DMS153 treated with DMSO at 0.1 percent for 48 hours (cell line): ENCODE data around the gene USH2A.
A peak's percentile ranks its signal among the peaks of the same experiment; 100 is the strongest.

Experiments
- DNase-seq: peaks from one replicate; lab custom pipeline; 2025; ENCODE audit not compliant: unreplicated experiment; lab: John Stamatoyannopoulos, UW

The USH2A gene

GRCh38 chr1:216303690-216304089 lies 119.6 kb downstream of the USH2A start:
- DNase-seq = no peak

GRCh38 chr1:216293683-216294082 lies 129.6 kb downstream of the USH2A start:
- no peak for DNase-seq

- DNase-seq = no peak
Observed at GRCh38 chr1:216290074-216290473, 133.2 kb downstream of the USH2A start.

GRCh38 chr1:216285052-216285451 lies 138.2 kb downstream of the USH2A start:
- DNase-seq = no peak

GRCh38 chr1:216281757-216282156 lies 141.5 kb downstream of the USH2A start:
- no peak for DNase-seq

GRCh38 chr1:216270086-216270773 lies 153.0 kb downstream of the USH2A start:
- DNase-seq = no peak

- DNase-seq = no peak
Observed at GRCh38 chr1:216261631-216262030, 161.6 kb downstream of the USH2A start.

GRCh38 chr1:216258856-216259255 lies 164.4 kb downstream of the USH2A start:
- no peak for DNase-seq

- DNase-seq = no peak
Observed at GRCh38 chr1:216258386-216258785, 164.9 kb downstream of the USH2A start.

GRCh38 chr1:216250861-216251260 lies 172.4 kb downstream of the USH2A start:
- no peak for DNase-seq

- DNase-seq = no peak
Observed at GRCh38 chr1:216248628-216249027, 174.6 kb downstream of the USH2A start.

GRCh38 chr1:216247937-216248336 lies 175.3 kb downstream of the USH2A start:
- no peak for DNase-seq

GRCh38 chr1:216246577-216247203 lies 176.6 kb downstream of the USH2A start:
- no peak for DNase-seq

GRCh38 chr1:216238844-216239243 lies 184.4 kb downstream of the USH2A start:
- no peak for DNase-seq

- DNase-seq = no peak
Observed at GRCh38 chr1:216237927-216238542, 185.2 kb downstream of the USH2A start.

- peak; percentile 45 for DNase-seq
Observed at GRCh38 chr1:216224233-216224632, 199.0 kb downstream of the USH2A start.

GRCh38 chr1:216223486-216223885 lies 199.8 kb downstream of the USH2A start:
- no peak for DNase-seq

GRCh38 chr1:216222288-216222687 lies 201.0 kb downstream of the USH2A start:
- DNase-seq = no peak

GRCh38 chr1:216221260-216221700 lies 202.0 kb downstream of the USH2A start:
- peak; percentile 98 for DNase-seq

- DNase-seq = no peak
Observed at GRCh38 chr1:216216305-216216704, 206.9 kb downstream of the USH2A start.

GRCh38 chr1:216215169-216215568 lies 208.1 kb downstream of the USH2A start:
- no peak for DNase-seq

- no peak for DNase-seq
Observed at GRCh38 chr1:216212826-216213225, 210.4 kb downstream of the USH2A start.
